GM12891 (cell line): ENCODE data around the gene RIMBP3B.
"Not testable (repeated sequence)": the region's sequence is repeated elsewhere in the genome, so short reads cannot be mapped to it uniquely, and the experiment has no call there.

ENCODE experiments used
- POLR2A ChIP-seq: IDR thresholded peaks from 2 replicates; pipeline ENCODE4 v1.6.1; 2011; ENCODE audit warnings: low read depth, low read length, control low read depth
- POLR2AphosphoS5 ChIP-seq: IDR thresholded peaks from 2 replicates; pipeline ENCODE4 v1.6.1; 2011; ENCODE audit warnings: low read depth, low read length, control low read depth
- SPI1 ChIP-seq: IDR thresholded peaks from 2 replicates; pipeline ENCODE4 v1.6.1; 2011; ENCODE audit warnings: low read depth, low read length, control low read depth
- TAF1 ChIP-seq: IDR thresholded peaks from 2 replicates; pipeline ENCODE4 v1.6.1; 2011; ENCODE audit warnings: low read depth, low read length, control low read depth

DNA sequence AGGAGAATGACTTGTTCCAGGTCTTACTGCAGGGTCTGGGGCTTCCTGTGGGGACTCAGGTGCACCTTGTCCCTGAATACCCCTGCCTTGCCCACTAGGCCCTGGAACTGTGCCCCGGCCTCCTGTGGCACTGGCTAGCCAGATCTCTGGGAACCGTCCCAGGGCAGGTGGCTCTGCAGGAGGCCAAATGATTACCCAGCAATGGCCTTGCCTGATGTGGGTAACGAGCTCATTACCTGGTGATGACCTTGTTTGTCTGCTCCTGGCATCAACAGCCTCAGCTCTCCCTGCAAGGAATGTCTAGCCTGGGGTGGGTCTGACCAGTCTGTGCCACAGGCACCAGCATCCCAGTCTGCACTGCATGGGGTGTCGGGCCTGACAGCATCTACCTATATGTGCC lies 18.2 kb upstream of the RIMBP3B start:
- TF ChIP-seq POLR2AphosphoS5, POLR2A, TAF1, SPI1: not testable (repeated sequence)
